Hepatocyte (in vitro differentiated cells): ENCODE results near the gene PNN.

Experiments used
- EZH2 ChIP-seq: fragments of 200-600 bp; sonication (generic); IDR thresholded peaks from 2 replicates; pipeline ENCODE4 v1.6.1; 2016; ENCODE audit warnings: antibody characterized with exemption, mild to moderate bottlenecking, borderline replicate concordance
- TF ChIP-seq, protein P1 (sequence below): fragments of 200-600 bp; sonication (generic); IDR thresholded peaks from 2 replicates; pipeline ENCODE4 v1.5.1; 2016; ENCODE audit warnings: antibody characterized with exemption, mild to moderate bottlenecking; ENCODE audit not compliant: poor library complexity

DNA sequence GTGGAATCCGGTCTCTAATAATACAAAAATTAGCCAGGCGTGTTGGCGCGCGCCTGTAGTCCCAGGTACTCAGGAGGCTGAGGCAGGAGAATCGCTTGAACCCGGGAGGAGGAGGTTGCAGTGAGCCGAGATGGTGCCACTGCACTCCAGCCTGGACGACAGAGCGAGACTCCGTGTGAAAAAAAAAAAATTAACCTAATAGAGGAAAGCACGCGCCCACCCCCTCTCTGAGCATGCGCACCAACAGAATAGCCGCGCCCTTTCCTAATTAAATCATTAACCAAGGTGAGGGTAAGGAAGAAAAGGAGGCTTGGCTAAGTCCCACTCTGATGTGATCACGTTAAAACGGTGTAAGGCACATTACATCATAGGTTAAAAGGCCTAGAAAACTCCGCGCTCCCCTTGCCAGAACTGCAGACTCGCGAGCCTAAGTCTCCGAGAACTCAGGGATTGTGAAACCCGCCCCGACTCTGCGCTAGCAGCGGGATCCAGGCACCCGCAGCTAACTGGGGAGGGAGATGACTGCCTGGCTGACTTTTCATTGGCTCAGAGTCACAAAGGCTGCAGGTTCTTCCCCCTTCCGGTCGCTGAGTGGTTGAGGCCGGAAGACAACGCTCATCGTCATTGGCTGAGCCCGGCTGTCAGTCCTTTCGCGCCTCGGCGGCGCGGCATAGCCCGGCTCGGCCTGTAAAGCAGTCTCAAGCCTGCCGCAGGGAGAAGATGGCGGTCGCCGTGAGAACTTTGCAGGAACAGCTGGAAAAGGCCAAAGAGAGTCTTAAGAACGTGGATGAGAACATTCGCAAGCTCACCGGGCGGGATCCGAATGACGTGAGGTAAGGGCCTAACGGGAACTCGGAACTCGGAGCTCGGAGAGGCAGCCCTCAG, at the start of gene PNN:
- TF ChIP-seq, protein P1, sequence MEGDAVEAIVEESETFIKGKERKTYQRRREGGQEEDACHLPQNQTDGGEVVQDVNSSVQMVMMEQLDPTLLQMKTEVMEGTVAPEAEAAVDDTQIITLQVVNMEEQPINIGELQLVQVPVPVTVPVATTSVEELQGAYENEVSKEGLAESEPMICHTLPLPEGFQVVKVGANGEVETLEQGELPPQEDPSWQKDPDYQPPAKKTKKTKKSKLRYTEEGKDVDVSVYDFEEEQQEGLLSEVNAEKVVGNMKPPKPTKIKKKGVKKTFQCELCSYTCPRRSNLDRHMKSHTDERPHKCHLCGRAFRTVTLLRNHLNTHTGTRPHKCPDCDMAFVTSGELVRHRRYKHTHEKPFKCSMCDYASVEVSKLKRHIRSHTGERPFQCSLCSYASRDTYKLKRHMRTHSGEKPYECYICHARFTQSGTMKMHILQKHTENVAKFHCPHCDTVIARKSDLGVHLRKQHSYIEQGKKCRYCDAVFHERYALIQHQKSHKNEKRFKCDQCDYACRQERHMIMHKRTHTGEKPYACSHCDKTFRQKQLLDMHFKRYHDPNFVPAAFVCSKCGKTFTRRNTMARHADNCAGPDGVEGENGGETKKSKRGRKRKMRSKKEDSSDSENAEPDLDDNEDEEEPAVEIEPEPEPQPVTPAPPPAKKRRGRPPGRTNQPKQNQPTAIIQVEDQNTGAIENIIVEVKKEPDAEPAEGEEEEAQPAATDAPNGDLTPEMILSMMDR, result no peak
- TF ChIP-seq EZH2, result no peak
